Measurements from ENCODE around the gene FNDC3B.

Gene FNDC3B

GRCh38 chr3:172355836-172356235 lies 316.5 kb downstream of the FNDC3B start:
- no peak overlapping the region for H2BK5ac ChIP-seq (ENCODE audit: low read length)
- H3K14ac ChIP-seq (ENCODE audit: low read length): no peak overlapping the region
- no peak overlapping the region for H3K23ac ChIP-seq (ENCODE audit: low read depth, low read length, poor library complexity)
- H3K4ac ChIP-seq (ENCODE audit: low read length): no peak overlapping the region
- no peak overlapping the region for H4K8ac ChIP-seq (ENCODE audit: low read depth, low read length)
- H2BK12ac ChIP-seq (ENCODE audit: low read length): no peak overlapping the region
- H3K27me3 ChIP-seq (ENCODE audit: control insufficient read depth in 3 of 3, insufficient read depth in 3 of 3, low read depth in 1 of 3, low read length in 3 of 3): peaks cover 0 to 2% (median 0%) of the 10 kb centered on the region in 3 experiments
- H2AK5ac ChIP-seq (ENCODE audit: low read depth, low read length): no peak overlapping the region
- no peak overlapping the region for H3K9ac ChIP-seq (ENCODE audit: low read depth, low read length, poor library complexity)
- no peak overlapping the region for H2BK15ac ChIP-seq (ENCODE audit: low read length)
- H3K9me3 ChIP-seq (replicated peaks in 1 of 2; ENCODE audit: control insufficient read depth in 2 of 2, insufficient read depth in 1 of 2, low read depth in 1 of 2, low read length in 2 of 2): peaks cover 0 to 3% of the 10 kb centered on the region in 2 donors
- H3K4me3 ChIP-seq (ENCODE audit: low read length in 2 of 2): no peak overlapping the region
- H3K27ac ChIP-seq (replicated peaks; ENCODE audit: low read length): no peak overlapping the region
- H3K4me1 ChIP-seq (ENCODE audit: control insufficient read depth in 2 of 2, insufficient read depth in 1 of 2, low read depth in 1 of 2, low read length in 2 of 2): no peaks in the 10 kb centered on the region
- no peak overlapping the region for H3K18ac ChIP-seq (ENCODE audit: low read length)
- H2BK120ac ChIP-seq (ENCODE audit: low read depth, low read length): no peak overlapping the region
- no CpG with 5 or more reads among the region's 2 CpGs for WGBS, 2 donors (ENCODE audit: extremely low coverage in 2 of 2, insufficient read length in 2 of 2, insufficient replicate concordance in 1 of 2)
- no peak for DNase-seq (ENCODE audit: low spot score)
- H4K91ac ChIP-seq (ENCODE audit: low read depth, low read length, poor library complexity): no peak overlapping the region
- H3K36me3 ChIP-seq (replicated peaks in 1 of 2; ENCODE audit: control insufficient read depth in 2 of 2, insufficient read depth in 2 of 2, low read length in 2 of 2): peaks cover 13 to 81% of the 10 kb centered on the region in 2 donors
- H3K4me2 ChIP-seq (ENCODE audit: insufficient read depth, low read length, poor library complexity, severe bottlenecking): no peak overlapping the region
- no peaks in the 10 kb centered on the region for H3K79me1 ChIP-seq (ENCODE audit: low read depth, low read length)
- H2AFZ ChIP-seq (ENCODE audit: low read length): no peak overlapping the region

GRCh38 chr3:172356427-172356826 lies 317.0 kb downstream of the FNDC3B start:
- Histone ChIP-seq H3K23ac (ENCODE audit: low read depth, low read length, poor library complexity) (no peak overlapping the region), H3K4me1 (ENCODE audit: control insufficient read depth in 2 of 2, insufficient read depth in 1 of 2, low read depth in 1 of 2, low read length in 2 of 2) (no peaks in the 10 kb centered on the region), H3K36me3 (replicated peaks in 1 of 2; ENCODE audit: control insufficient read depth in 2 of 2, insufficient read depth in 2 of 2, low read length in 2 of 2) (peaks cover 13 to 81% of the 10 kb centered on the region in 2 donors), H4K91ac (ENCODE audit: low read depth, low read length, poor library complexity) (no peak overlapping the region), H3K79me1 (ENCODE audit: low read depth, low read length) (no peaks in the 10 kb centered on the region), H2AFZ (ENCODE audit: low read length) (no peak overlapping the region), H3K9me3 (replicated peaks in 1 of 2; ENCODE audit: control insufficient read depth in 2 of 2, insufficient read depth in 1 of 2, low read depth in 1 of 2, low read length in 2 of 2) (no peaks in the 10 kb centered on the region), H3K27me3 (ENCODE audit: control insufficient read depth in 3 of 3, insufficient read depth in 3 of 3, low read depth in 1 of 3, low read length in 3 of 3) (peaks cover 0 to 2% (median 0%) of the 10 kb centered on the region in 3 experiments), H3K4ac (ENCODE audit: low read length) (no peak overlapping the region), H2BK12ac (ENCODE audit: low read length) (no peak overlapping the region), H3K14ac (ENCODE audit: low read length) (no peak overlapping the region), H3K27ac (replicated peaks; ENCODE audit: low read length) (no peak overlapping the region), H3K4me2 (ENCODE audit: insufficient read depth, low read length, poor library complexity, severe bottlenecking) (no peak overlapping the region), H3K9ac (ENCODE audit: low read depth, low read length, poor library complexity) (no peak overlapping the region), H2BK5ac (ENCODE audit: low read length) (no peak overlapping the region), H3K18ac (ENCODE audit: low read length) (no peak overlapping the region), H2BK15ac (ENCODE audit: low read length) (no peak overlapping the region), H2AK5ac (ENCODE audit: low read depth, low read length) (no peak overlapping the region), H4K8ac (ENCODE audit: low read depth, low read length) (no peak overlapping the region), H2BK120ac (ENCODE audit: low read depth, low read length) (no peak overlapping the region), H3K4me3 (ENCODE audit: low read length in 2 of 2) (no peak overlapping the region)
- no peak for DNase-seq (ENCODE audit: low spot score)
- WGBS, 2 donors (ENCODE audit: extremely low coverage in 2 of 2, insufficient read length in 2 of 2, insufficient replicate concordance in 1 of 2): no CpG with 5 or more reads among the region's 5 CpGs

GRCh38 chr3:172357850-172358754 lies 318.7 kb downstream of the FNDC3B start:
- WGBS, 2 donors (ENCODE audit: extremely low coverage in 2 of 2, insufficient read length in 2 of 2, insufficient replicate concordance in 1 of 2): no CpG with 5 or more reads among the region's 6 CpGs
- H2BK12ac ChIP-seq (ENCODE audit: low read length): no peak overlapping the region
- no peak overlapping the region for H3K4ac ChIP-seq (ENCODE audit: low read length)
- no peak overlapping the region for H2AK5ac ChIP-seq (ENCODE audit: low read depth, low read length)
- H3K27ac ChIP-seq (replicated peaks; ENCODE audit: low read length): no peak overlapping the region
- no peak overlapping the region for H4K8ac ChIP-seq (ENCODE audit: low read depth, low read length)
- H2AFZ ChIP-seq (ENCODE audit: low read length): no peak overlapping the region
- H3K4me1 ChIP-seq (ENCODE audit: control insufficient read depth in 2 of 2, insufficient read depth in 1 of 2, low read depth in 1 of 2, low read length in 2 of 2): no peaks in the 10 kb centered on the region
- no peak overlapping the region for H2BK15ac ChIP-seq (ENCODE audit: low read length)
- H3K27me3 ChIP-seq (ENCODE audit: control insufficient read depth in 3 of 3, insufficient read depth in 3 of 3, low read depth in 1 of 3, low read length in 3 of 3): no peaks in the 10 kb centered on the region
- H3K9ac ChIP-seq (ENCODE audit: low read depth, low read length, poor library complexity): no peak overlapping the region
- H2BK120ac ChIP-seq (ENCODE audit: low read depth, low read length): no peak overlapping the region
- H3K18ac ChIP-seq (ENCODE audit: low read length): no peak overlapping the region
- H3K79me1 ChIP-seq (ENCODE audit: low read depth, low read length): no peaks in the 10 kb centered on the region
- H3K14ac ChIP-seq (ENCODE audit: low read length): no peak overlapping the region
- H3K23ac ChIP-seq (ENCODE audit: low read depth, low read length, poor library complexity): no peak overlapping the region
- DNase-seq (ENCODE audit: low spot score): no peak
- H3K36me3 ChIP-seq (replicated peaks in 1 of 2; ENCODE audit: control insufficient read depth in 2 of 2, insufficient read depth in 2 of 2, low read length in 2 of 2): peaks cover 8 to 81% of the 10 kb centered on the region in 2 donors
- no peak overlapping the region for H2BK5ac ChIP-seq (ENCODE audit: low read length)
- H4K91ac ChIP-seq (ENCODE audit: low read depth, low read length, poor library complexity): no peak overlapping the region
- peak overlapping the region in 1 of 2 donors; percentile 22 for H3K4me3 ChIP-seq (ENCODE audit: low read length in 2 of 2)
- no peaks in the 10 kb centered on the region for H3K9me3 ChIP-seq (replicated peaks in 1 of 2; ENCODE audit: control insufficient read depth in 2 of 2, insufficient read depth in 1 of 2, low read depth in 1 of 2, low read length in 2 of 2)
- no peak overlapping the region for H3K4me2 ChIP-seq (ENCODE audit: insufficient read depth, low read length, poor library complexity, severe bottlenecking)

GRCh38 chr3:172359231-172359630 lies 319.9 kb downstream of the FNDC3B start:
- H4K91ac ChIP-seq (ENCODE audit: low read depth, low read length, poor library complexity): no peak overlapping the region
- H2AK5ac ChIP-seq (ENCODE audit: low read depth, low read length): no peak overlapping the region
- H3K9ac ChIP-seq (ENCODE audit: low read depth, low read length, poor library complexity): no peak overlapping the region
- no peak overlapping the region for H3K18ac ChIP-seq (ENCODE audit: low read length)
- no peak overlapping the region for H2BK5ac ChIP-seq (ENCODE audit: low read length)
- H3K9me3 ChIP-seq (replicated peaks in 1 of 2; ENCODE audit: control insufficient read depth in 2 of 2, insufficient read depth in 1 of 2, low read depth in 1 of 2, low read length in 2 of 2): no peaks in the 10 kb centered on the region
- no peak overlapping the region for H3K27ac ChIP-seq (replicated peaks; ENCODE audit: low read length)
- no peak for DNase-seq (ENCODE audit: low spot score)
- H3K79me1 ChIP-seq (ENCODE audit: low read depth, low read length): no peaks in the 10 kb centered on the region
- no peak overlapping the region for H3K4me3 ChIP-seq (ENCODE audit: low read length in 2 of 2)
- H3K14ac ChIP-seq (ENCODE audit: low read length): no peak overlapping the region
- H2AFZ ChIP-seq (ENCODE audit: low read length): no peak overlapping the region
- H2BK12ac ChIP-seq (ENCODE audit: low read length): no peak overlapping the region
- no peak overlapping the region for H3K23ac ChIP-seq (ENCODE audit: low read depth, low read length, poor library complexity)
- no peak overlapping the region for H2BK120ac ChIP-seq (ENCODE audit: low read depth, low read length)
- no CpG with 5 or more reads among the region's 1 CpG for WGBS, 2 donors (ENCODE audit: extremely low coverage in 2 of 2, insufficient read length in 2 of 2, insufficient replicate concordance in 1 of 2)
- H3K36me3 ChIP-seq (replicated peaks in 1 of 2; ENCODE audit: control insufficient read depth in 2 of 2, insufficient read depth in 2 of 2, low read length in 2 of 2): peaks cover 9 to 81% of the 10 kb centered on the region in 2 donors
- no peak overlapping the region for H3K4me2 ChIP-seq (ENCODE audit: insufficient read depth, low read length, poor library complexity, severe bottlenecking)
- H4K8ac ChIP-seq (ENCODE audit: low read depth, low read length): no peak overlapping the region
- no peak overlapping the region for H2BK15ac ChIP-seq (ENCODE audit: low read length)
- H3K27me3 ChIP-seq (ENCODE audit: control insufficient read depth in 3 of 3, insufficient read depth in 3 of 3, low read depth in 1 of 3, low read length in 3 of 3): no peaks in the 10 kb centered on the region
- H3K4me1 ChIP-seq (ENCODE audit: control insufficient read depth in 2 of 2, insufficient read depth in 1 of 2, low read depth in 1 of 2, low read length in 2 of 2): no peaks in the 10 kb centered on the region
- H3K4ac ChIP-seq (ENCODE audit: low read length): no peak overlapping the region
